Upper lobe of left lung (tissue), 4 donors: ENCODE measurements around the gene ATN1.

ENCODE experiments used
- CTCF ChIP-seq, 6 experiments: fragments of 450-650 bp in 4 of 6; fragments of 200-600 bp in 2 of 6; sonication (generic) in 2 of 6; IDR thresholded peaks; one replicate each; pipeline ENCODE4 v1.5.1; 2016 to 2019; ENCODE audit warnings: antibody characterized with exemption in 6 of 6
- EP300 ChIP-seq, 4 donors: sonication (generic); formaldehyde crosslinking; IDR thresholded peaks; one replicate each; pipeline ENCODE4 v1.5.1; 2017; ENCODE audit warnings: antibody characterized with exemption in 4 of 4, control low read depth in 2 of 4

GRCh38 chr12:6959058-6959804, 31.5 kb downstream of the ATN1 start:
- no peak for TF ChIP-seq CTCF (IDR thresholded peaks at IDR 0.05)
- TF ChIP-seq EP300 (IDR thresholded peaks at IDR 0.05), result peak in 1 of 4 donors; percentile 3
